Duodenal mucosa (tissue), 2 donors: ENCODE results near the gene LYZL2.
A peak's percentile ranks its signal among the peaks of the same experiment; 100 is the strongest.
"Not testable (repeated sequence)": the region's sequence is repeated elsewhere in the genome, so short reads cannot be mapped to it uniquely, and the experiment has no call there.

Experiments used
- H3K27ac ChIP-seq: one replicate; pipeline ENCODE4 v1.7.0; 2013; ENCODE audit warnings: low read depth, low read length
- H3K27me3 ChIP-seq, 2 donors: one replicate each; pipeline ENCODE4 v1.7.0; 2013; ENCODE audit warnings: low read length in 2 of 2, control low read depth in 1 of 2; ENCODE audit not compliant: insufficient read depth in 2 of 2, control insufficient read depth in 1 of 2
- H3K36me3 ChIP-seq, 2 donors: one replicate each; pipeline ENCODE4 v1.7.0; 2013; ENCODE audit warnings: low read length in 2 of 2, control low read depth in 1 of 2; ENCODE audit not compliant: insufficient read depth in 2 of 2, control insufficient read depth in 1 of 2
- H3K4me1 ChIP-seq, 2 donors: one replicate each; pipeline ENCODE4 v1.7.0; 2013; ENCODE audit warnings: low read length in 2 of 2, control low read depth in 1 of 2; ENCODE audit not compliant: insufficient read depth in 2 of 2, control insufficient read depth in 1 of 2
- H3K4me3 ChIP-seq, 2 donors: one replicate each; pipeline ENCODE4 v1.7.0; 2013; ENCODE audit warnings: low read length in 2 of 2, low read depth in 1 of 2
- H3K9ac ChIP-seq, 2 donors: one replicate each; pipeline ENCODE4 v1.7.0; 2013; ENCODE audit warnings: low read length in 2 of 2, low read depth in 1 of 2
- H3K9me3 ChIP-seq, 2 donors: one replicate each; pipeline ENCODE4 v1.7.0; 2013; ENCODE audit warnings: low read length in 2 of 2, control low read depth in 1 of 2; ENCODE audit not compliant: control insufficient read depth in 1 of 2

LYZL2 gene

GRCh38 chr10:30629653-30630052, at the start of gene LYZL2:
LYZL2 (minus strand) TSS chr10:30629753; CDS start chr10:30626915, 2,838 bp downstream.
- no peak within 1 kb of the TSS for H3K9ac ChIP-seq
- no peaks in the 10 kb centered on the region for H3K4me1 ChIP-seq
- no peaks in the 10 kb centered on the region for H3K36me3 ChIP-seq
- no peak within 1 kb of the TSS for H3K4me3 ChIP-seq
- no peaks in the 10 kb centered on the region for H3K27me3 ChIP-seq
- H3K9me3 ChIP-seq = no peaks in the 10 kb centered on the region
- H3K27ac ChIP-seq = no peak within 1 kb of the TSS

- H3K9me3 ChIP-seq, H3K4me1 ChIP-seq, H3K9ac ChIP-seq, H3K27me3 ChIP-seq, H3K27ac ChIP-seq, H3K36me3 ChIP-seq, H3K4me3 ChIP-seq: not testable (repeated sequence)
Measured at GRCh38 chr10:30677616-30678015, 48.1 kb upstream of the LYZL2 start.

GRCh38 chr10:30677146-30677545, 47.6 kb upstream of the LYZL2 start:
- H3K27ac ChIP-seq, H3K36me3 ChIP-seq, H3K27me3 ChIP-seq, H3K4me1 ChIP-seq, H3K4me3 ChIP-seq, H3K9ac ChIP-seq, H3K9me3 ChIP-seq: not testable (repeated sequence)

GRCh38 chr10:30675791-30676718, 46.5 kb upstream of the LYZL2 start:
- H3K4me3 ChIP-seq = no peak overlapping the region
- H3K9me3 ChIP-seq = no peaks in the 10 kb centered on the region
- H3K36me3 ChIP-seq = no peaks in the 10 kb centered on the region
- no peaks in the 10 kb centered on the region for H3K4me1 ChIP-seq
- no peak overlapping the region for H3K9ac ChIP-seq
- no peaks in the 10 kb centered on the region for H3K27me3 ChIP-seq
- no peak overlapping the region for H3K27ac ChIP-seq

GRCh38 chr10:30674796-30675195, 45.2 kb upstream of the LYZL2 start:
- Histone ChIP-seq H3K4me1 (no peaks in the 10 kb centered on the region), H3K36me3 (no peaks in the 10 kb centered on the region), H3K4me3 (no peak overlapping the region), H3K27me3 (peaks cover 0 to 3% of the 10 kb centered on the region in 2 donors), H3K9ac (no peak overlapping the region), H3K9me3 (no peaks in the 10 kb centered on the region), H3K27ac (no peak overlapping the region)

GRCh38 chr10:30673262-30673661, 43.7 kb upstream of the LYZL2 start:
- H3K27me3 ChIP-seq, H3K27ac ChIP-seq, H3K4me1 ChIP-seq, H3K9ac ChIP-seq, H3K36me3 ChIP-seq, H3K4me3 ChIP-seq, H3K9me3 ChIP-seq: not testable (repeated sequence)

- H3K9ac ChIP-seq, H3K36me3 ChIP-seq, H3K27ac ChIP-seq, H3K27me3 ChIP-seq, H3K9me3 ChIP-seq, H3K4me1 ChIP-seq, H3K4me3 ChIP-seq: not testable (repeated sequence)
Measured at GRCh38 chr10:30672338-30672737, 42.8 kb upstream of the LYZL2 start.

- H3K36me3 ChIP-seq = no peaks in the 10 kb centered on the region
- peaks cover 0 to 3% of the 10 kb centered on the region in 2 donors for H3K27me3 ChIP-seq
- H3K9me3 ChIP-seq = no peaks in the 10 kb centered on the region
- no peak overlapping the region for H3K9ac ChIP-seq
- peak overlapping the region; percentile 49 to 53 for H3K4me3 ChIP-seq
- H3K27ac ChIP-seq = no peak overlapping the region
- no peaks in the 10 kb centered on the region for H3K4me1 ChIP-seq
Measured at GRCh38 chr10:30671026-30671616, 41.6 kb upstream of the LYZL2 start.

- not testable (repeated sequence) for H3K4me1 ChIP-seq, H3K4me3 ChIP-seq, H3K36me3 ChIP-seq, H3K27me3 ChIP-seq, H3K9me3 ChIP-seq, H3K27ac ChIP-seq, H3K9ac ChIP-seq
Measured at GRCh38 chr10:30667982-30668381, 38.4 kb upstream of the LYZL2 start.

GRCh38 chr10:30663403-30663802, 33.9 kb upstream of the LYZL2 start:
- H3K4me3 ChIP-seq, H3K9me3 ChIP-seq, H3K4me1 ChIP-seq: not testable (repeated sequence)

More at GRCh38 chr10:30663403-30663802, 33.9 kb upstream of the LYZL2 start:
- not testable (repeated sequence) for H3K9ac ChIP-seq, H3K27me3 ChIP-seq, H3K27ac ChIP-seq, H3K36me3 ChIP-seq
